ES-I3 (cell line): Measurements from ENCODE around the gene SERGEF.

Experiments
- H3K36me3 ChIP-seq: 2 replicates; pipeline ENCODE4 v1.6.1; 2013; ENCODE audit warnings: mild to moderate bottlenecking, low read length, control low read depth, moderate library complexity; ENCODE audit not compliant: insufficient read depth
- H3K4me1 ChIP-seq: 2 replicates; pipeline ENCODE4 v1.6.1; 2013; ENCODE audit warnings: mild to moderate bottlenecking, control low read depth, low read length; ENCODE audit not compliant: insufficient read depth
- H3K9ac ChIP-seq: 2 replicates; pipeline ENCODE4 v1.6.1; 2013; ENCODE audit warnings: low read depth, mild to moderate bottlenecking, low read length, moderate library complexity
- H3K9me3 ChIP-seq: 2 replicates; pipeline ENCODE4 v1.6.1; 2013; ENCODE audit warnings: mild to moderate bottlenecking, low read length, moderate library complexity; ENCODE audit not compliant: control insufficient read depth, insufficient read depth

The SERGEF gene

DNA sequence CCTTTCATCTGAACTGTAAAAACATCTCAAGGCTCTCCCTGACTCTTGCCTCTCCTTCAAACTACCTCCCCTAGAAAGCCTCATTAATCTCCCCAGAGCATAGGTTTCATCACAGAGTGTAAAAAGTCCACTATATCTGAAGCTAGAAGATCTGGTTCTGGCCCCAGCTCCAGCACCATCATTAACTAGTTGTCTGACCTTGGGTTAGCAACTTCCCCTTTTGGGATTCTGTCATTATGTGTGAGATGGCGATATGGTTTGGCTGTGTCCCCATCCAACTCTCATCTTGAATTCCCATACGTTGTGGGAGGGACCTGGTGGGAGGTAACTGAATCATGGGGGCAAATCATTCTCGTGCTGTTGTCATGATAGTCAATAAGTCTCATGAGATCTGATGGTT, 181.0 kb downstream of the SERGEF start:
- Histone ChIP-seq H3K36me3 (no peaks in the 10 kb centered on the region), H3K4me1 (no peaks in the 10 kb centered on the region), H3K9ac (no peak overlapping the region), H3K9me3 (no peaks in the 10 kb centered on the region)

DNA sequence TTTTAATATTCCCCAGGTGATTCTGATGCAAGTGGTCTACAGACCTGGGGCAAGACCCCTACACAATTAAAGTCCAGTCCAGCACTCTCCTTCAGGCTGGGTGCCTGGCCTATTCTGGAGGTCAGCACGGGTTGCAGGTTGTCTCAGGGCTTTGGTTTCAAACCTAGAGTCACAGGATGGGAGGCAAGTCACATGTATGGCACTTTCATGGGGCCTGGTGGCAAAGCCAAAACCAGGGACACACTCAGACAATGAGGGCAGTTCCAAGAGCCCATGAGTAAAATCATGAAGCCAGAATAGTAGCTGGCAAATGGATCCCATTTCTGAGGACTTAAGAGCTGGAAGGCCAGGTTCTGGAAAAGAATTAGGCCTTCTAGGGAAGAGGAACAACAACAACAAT, 181.6 kb downstream of the SERGEF start:
- Histone ChIP-seq H3K9me3 (no peaks in the 10 kb centered on the region), H3K36me3 (no peaks in the 10 kb centered on the region), H3K9ac (no peak overlapping the region), H3K4me1 (no peaks in the 10 kb centered on the region)

GRCh38 chr11:17828311-17828751, 184.5 kb downstream of the SERGEF start:
- H3K36me3 ChIP-seq = no peaks in the 10 kb centered on the region
- no peak overlapping the region for H3K9ac ChIP-seq
- H3K4me1 ChIP-seq = no peaks in the 10 kb centered on the region
- H3K9me3 ChIP-seq = no peaks in the 10 kb centered on the region

DNA sequence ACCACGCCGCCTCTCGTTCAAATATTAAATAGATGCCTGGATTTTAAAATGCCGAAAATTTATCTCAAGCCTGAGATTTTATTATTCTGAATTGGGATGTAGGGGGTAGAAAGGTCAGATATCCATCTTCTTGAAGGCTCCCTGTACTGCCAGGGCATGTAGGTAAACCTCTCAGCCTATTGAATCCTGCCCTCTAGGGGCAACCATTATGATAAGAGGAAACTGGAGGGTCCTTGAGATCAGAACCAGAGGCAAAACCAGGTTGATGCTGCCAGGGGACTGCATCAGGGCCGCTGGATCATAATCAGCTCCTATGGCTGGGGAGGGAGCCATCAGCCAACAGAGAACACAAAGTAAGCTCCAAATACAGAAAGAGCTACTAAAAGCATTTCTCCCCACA, 185.8 kb downstream of the SERGEF start:
- H3K36me3 ChIP-seq = no peaks in the 10 kb centered on the region
- no peak overlapping the region for H3K9ac ChIP-seq
- H3K4me1 ChIP-seq = no peaks in the 10 kb centered on the region
- no peaks in the 10 kb centered on the region for H3K9me3 ChIP-seq

GRCh38 chr11:17822401-17822781, 190.5 kb downstream of the SERGEF start:
- Histone ChIP-seq H3K9me3 (no peaks in the 10 kb centered on the region), H3K36me3 (no peaks in the 10 kb centered on the region), H3K9ac (no peak overlapping the region), H3K4me1 (no peaks in the 10 kb centered on the region)

DNA sequence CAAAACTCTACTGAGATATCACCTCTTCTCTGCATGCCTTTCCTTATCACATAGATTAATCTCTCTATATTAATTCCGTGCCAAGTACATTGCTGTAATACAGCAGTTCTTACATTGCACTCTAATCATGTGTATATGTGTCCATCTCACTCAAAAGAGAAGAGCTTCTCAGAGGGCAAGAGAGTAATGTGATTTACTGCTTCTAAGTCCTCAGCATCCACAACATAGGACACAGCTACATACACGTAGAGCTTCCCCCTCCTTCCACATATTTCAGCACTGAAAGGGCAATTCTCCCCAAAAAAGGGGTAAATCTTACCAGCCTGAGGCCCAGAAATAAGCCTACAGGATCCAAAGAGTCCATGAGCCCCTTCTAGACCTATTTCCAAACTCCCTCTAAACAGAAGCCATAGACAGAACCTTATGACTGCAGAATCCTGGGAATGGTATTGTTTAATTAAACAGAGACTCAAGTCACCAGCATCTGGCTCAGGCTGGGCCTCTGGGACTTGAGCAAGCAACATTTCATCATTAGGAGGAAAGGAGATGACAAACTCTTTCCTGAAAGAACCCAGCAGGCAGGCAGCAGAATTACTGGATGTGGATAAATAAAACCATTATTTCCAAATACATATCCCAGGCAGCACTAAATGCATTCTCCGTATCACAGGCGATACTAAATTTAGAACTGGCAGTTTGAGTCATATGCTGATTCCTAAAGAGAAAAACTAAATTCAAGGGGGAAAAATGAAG, 191.0 kb downstream of the SERGEF start:
- no peaks in the 10 kb centered on the region for H3K4me1 ChIP-seq
- H3K9me3 ChIP-seq = no peaks in the 10 kb centered on the region
- H3K9ac ChIP-seq = no peak overlapping the region
- H3K36me3 ChIP-seq = no peaks in the 10 kb centered on the region

DNA sequence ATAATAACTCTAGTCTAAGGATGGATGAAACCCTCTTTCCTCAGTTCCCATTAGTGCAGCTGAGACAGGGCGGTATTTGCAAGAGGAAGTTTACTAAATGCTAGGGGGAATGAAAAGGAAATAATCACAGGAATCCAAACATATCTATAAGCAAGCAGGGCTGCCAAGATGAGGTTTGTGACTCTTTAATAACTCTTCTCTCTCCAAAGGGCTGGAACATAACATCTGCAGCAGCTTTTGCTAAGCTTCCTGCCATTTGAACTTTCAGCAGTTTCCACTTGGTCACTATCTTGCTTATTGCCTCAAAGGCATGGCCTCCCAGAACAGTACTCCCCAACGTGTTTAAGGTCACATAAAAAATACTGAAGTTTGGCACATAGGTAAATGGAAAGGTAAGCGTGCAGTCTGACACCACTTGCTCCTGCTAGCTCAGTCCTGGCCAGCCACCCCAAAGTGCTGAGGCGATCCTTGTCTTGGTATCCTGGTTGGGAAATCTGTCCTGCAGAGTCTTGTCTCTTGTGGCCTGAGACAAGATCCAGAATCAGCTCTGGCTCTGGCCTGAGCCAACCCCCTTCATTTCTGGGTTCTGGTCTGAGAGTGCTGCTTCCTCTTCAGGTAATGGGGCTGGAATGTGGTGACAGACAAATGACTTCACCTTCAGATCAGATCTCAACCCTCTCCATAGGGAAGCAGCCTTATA, 196.5 kb downstream of the SERGEF start:
- Histone ChIP-seq H3K9me3 (no peaks in the 10 kb centered on the region), H3K4me1 (no peaks in the 10 kb centered on the region), H3K9ac (no peak overlapping the region), H3K36me3 (no peaks in the 10 kb centered on the region)

GRCh38 chr11:17814546-17814945, 198.3 kb downstream of the SERGEF start:
- no peak overlapping the region for H3K9ac ChIP-seq
- H3K4me1 ChIP-seq = no peaks in the 10 kb centered on the region
- H3K36me3 ChIP-seq = no peaks in the 10 kb centered on the region
- H3K9me3 ChIP-seq = no peaks in the 10 kb centered on the region

- no peaks in the 10 kb centered on the region for H3K36me3 ChIP-seq
- H3K9me3 ChIP-seq = no peaks in the 10 kb centered on the region
- no peaks in the 10 kb centered on the region for H3K4me1 ChIP-seq
- no peak overlapping the region for H3K9ac ChIP-seq
Observed at GRCh38 chr11:17813391-17814059, 199.3 kb downstream of the SERGEF start.

GRCh38 chr11:17812865-17813187, 200.0 kb downstream of the SERGEF start:
- no peak overlapping the region for H3K9ac ChIP-seq
- H3K9me3 ChIP-seq = no peaks in the 10 kb centered on the region
- H3K36me3 ChIP-seq = no peaks in the 10 kb centered on the region
- no peaks in the 10 kb centered on the region for H3K4me1 ChIP-seq

- Histone ChIP-seq H3K4me1 (no peaks in the 10 kb centered on the region), H3K9ac (no peak overlapping the region), H3K36me3 (no peaks in the 10 kb centered on the region), H3K9me3 (no peaks in the 10 kb centered on the region)
Observed at GRCh38 chr11:17812091-17812864, 200.6 kb downstream of the SERGEF start.

DNA sequence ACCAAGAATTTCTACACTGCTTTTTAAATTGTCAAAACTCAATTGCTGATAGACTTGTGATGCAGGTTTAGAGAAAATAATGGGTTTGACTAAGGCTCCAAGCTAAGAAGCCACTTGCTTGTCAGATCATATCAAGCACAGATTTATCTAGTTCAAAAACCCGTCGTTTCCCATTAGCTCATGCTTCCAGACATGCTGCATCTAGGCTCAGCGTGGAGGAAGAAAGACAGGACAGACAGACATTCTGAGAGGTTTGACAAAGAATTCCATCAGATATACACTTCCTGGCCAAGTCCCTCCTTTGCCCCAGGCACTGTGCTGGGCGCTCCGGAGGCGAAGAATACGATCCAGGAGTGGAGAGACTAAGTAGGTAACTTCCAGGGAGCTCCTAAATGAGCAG, 201.5 kb downstream of the SERGEF start:
- H3K4me1 ChIP-seq = no peaks in the 10 kb centered on the region
- H3K36me3 ChIP-seq = no peaks in the 10 kb centered on the region
- H3K9ac ChIP-seq = no peak overlapping the region
- H3K9me3 ChIP-seq = no peaks in the 10 kb centered on the region

DNA sequence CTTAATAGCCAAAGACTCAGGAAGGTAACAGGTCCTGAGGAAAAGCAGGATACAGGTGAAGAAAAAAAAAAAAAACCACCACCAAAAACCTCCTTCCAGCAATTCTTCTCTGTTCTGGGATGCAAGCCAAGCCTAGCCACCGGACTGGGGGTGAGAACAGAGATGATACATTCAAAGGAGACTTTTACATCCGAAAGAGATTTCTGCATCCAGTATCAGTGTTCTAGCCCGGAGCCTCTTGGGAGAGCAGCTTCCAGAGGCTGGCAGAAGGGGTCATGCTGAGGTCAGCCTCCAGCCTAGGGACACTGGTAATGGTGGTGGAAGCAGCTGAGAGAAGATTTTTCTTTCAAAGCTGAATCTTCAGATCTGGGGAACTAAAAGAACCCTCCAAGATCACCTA, 202.1 kb downstream of the SERGEF start:
- Histone ChIP-seq H3K4me1 (no peaks in the 10 kb centered on the region), H3K9ac (no peak overlapping the region), H3K9me3 (no peaks in the 10 kb centered on the region), H3K36me3 (no peaks in the 10 kb centered on the region)

DNA sequence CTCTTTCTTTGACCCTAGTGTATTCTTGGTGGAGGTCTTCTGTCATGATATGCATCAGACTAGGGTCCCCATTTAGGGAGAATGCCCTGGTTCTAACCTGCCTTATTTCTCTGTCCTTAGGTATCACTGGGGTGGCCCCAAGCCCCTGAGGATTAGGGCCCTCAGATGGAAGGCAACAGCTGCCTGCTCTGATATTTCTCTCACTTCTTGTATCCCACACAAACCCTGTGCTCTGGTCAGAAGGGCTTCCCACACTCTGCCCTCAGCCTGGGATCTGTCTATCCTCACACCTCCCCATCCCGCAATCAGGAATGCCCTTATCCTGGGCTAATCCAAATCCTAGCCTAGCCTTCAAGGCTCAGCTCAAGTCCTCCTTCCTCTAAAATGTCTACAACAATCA, 202.8 kb downstream of the SERGEF start:
- Histone ChIP-seq H3K4me1 (no peaks in the 10 kb centered on the region), H3K9ac (no peak overlapping the region), H3K9me3 (no peaks in the 10 kb centered on the region), H3K36me3 (no peaks in the 10 kb centered on the region)
